ENCODE data around the gene CAMLG.
"Not testable (repeated sequence)": the region's sequence is repeated elsewhere in the genome, so short reads cannot be mapped to it uniquely, and the experiment has no call there.

CAMLG gene

GRCh38 chr5:134738133-134738962 is at the start of gene CAMLG:
Gene CAMLG, plus strand, starts transcription at chr5:134738548. Its CDS starts 73 bp downstream, at chr5:134738621.
- DNase-seq, result peak; percentile 97

GRCh38 chr5:134690144-134690543 is 48.2 kb upstream of the CAMLG start:
- not testable (repeated sequence) for DNase-seq

GRCh38 chr5:134692722-134693121 is 45.6 kb upstream of the CAMLG start:
- no peak for DNase-seq

GRCh38 chr5:134708301-134708700 is 30.0 kb upstream of the CAMLG start:
- DNase-seq, result no peak

GRCh38 chr5:134714120-134714519 is 24.2 kb upstream of the CAMLG start:
- DNase-seq, result no peak

DNA sequence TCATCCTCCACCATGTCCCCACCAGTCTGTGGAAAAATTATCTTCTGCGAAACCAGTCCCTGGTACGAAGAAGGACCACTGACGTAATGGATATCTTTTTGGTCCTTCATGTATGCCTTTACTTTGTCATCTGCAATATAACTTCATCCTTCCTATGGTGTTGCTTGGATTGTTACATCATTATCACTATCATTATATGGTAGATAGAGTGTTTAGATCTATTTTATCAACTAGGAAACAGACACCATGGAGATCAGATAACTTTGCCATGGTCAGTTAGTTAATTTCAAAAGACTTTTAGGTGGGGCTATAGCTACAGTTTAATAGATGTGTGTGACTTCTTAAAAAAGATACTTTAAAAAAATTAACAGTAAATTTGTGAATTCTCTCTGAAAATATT is 23.8 kb upstream of the CAMLG start:
- no peak for DNase-seq

- DNase-seq, result not testable (repeated sequence)
Measured at GRCh38 chr5:134715466-134715865, 22.9 kb upstream of the CAMLG start.

GRCh38 chr5:134724872-134725271 is 13.5 kb upstream of the CAMLG start:
- DNase-seq, result no peak

DNA sequence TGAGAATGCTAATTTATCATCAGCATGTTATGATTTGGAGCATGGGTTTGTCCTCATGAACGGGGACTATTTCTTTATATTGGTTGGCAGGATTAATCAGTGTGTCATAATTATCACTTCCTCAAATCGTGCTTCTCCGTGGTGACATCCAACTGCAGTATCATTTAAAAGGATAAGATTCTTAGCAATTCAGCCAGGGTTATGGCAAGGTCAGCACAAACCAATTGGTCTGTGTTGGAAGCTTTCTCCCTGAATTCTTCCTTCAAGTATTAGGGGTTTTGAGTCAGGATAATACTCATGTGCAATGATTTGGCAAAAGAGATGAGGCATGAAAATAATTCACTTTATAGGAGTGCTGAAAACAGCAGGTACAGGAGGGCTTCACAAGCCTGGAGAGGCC is 5.5 kb upstream of the CAMLG start:
- DNase-seq, result no peak

- DNase-seq, result no peak
Measured at GRCh38 chr5:134735243-134735642, 3.1 kb upstream of the CAMLG start.

DNA sequence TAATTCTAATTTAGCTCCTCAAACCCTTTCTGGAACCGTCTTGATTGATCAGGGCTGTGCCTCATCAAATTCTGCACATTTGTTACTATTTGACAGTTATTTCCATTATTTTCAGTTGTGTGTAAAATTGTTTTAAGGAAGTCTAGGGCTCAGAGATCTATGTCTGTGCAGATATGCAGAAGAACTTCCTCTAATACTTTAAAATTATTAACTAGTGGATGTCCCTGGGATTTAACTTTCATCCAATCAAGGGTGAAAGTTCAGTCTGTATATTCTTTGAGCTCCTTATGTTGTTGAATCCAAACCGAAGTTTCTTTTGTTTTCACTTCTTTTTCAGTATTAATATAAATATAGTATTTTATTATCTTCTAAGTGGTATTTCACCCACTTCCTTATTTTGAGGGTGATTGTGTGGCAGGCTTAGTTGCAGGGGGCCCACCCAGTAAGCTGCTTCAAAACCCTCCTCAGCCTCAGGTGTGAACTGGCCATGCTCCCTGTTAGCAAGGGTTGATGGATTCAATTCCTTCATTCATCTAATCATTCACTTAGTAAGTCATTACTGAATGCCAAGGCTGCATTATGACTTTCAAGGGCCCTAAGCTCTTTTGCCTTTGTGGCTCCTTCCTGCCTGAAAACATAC is 2.1 kb upstream of the CAMLG start:
- DNase-seq, result no peak

DNA sequence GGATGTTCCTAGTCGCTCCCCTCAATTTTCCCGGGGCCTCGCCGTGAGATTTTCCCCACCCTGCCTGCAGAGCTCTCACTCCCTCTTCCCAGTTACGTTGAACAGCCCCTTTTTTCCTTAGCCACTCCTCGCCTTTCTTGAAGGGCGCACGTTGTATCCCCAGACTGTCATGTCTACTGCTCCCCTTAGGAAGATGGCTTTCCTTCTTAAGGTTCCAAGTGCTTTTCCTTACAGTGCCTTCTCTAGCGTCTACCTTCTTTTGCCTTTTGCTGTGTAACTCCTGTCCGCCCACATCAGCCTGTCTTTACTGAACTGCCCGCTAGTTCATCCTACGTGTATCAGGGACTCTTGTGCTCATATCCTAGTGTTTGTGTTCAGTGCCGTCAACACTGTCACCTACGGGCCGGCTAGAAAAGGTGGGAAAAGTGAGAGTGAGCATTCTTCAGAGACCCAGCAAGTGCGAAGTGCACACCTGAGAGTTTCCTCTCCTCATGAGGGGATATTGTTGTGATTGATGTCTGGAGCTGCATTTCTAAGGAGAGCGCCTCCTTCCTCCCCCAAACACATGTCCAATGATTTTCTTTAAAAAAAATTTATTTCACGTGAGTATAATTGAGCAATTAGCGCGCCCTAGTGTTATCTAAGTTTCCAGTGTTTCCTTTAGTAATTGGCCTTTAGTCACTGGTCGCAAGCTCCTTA is 764 bp downstream of the CAMLG start:
- no peak for DNase-seq

DNA sequence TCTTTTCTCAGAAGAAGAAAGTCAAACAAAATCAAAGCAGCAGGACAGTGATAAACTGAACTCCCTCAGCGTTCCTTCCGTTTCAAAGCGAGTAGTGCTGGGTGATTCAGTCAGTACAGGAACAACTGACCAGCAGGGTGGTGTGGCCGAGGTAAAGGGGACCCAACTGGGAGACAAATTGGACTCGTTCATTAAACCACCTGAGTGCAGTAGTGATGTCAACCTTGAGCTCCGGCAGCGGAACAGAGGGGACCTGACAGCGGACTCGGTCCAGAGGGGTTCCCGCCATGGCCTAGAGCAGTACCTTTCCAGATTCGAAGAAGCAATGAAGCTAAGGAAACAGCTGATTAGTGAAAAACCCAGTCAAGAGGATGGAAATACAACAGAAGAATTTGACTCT is 2.7 kb downstream of the CAMLG start:
- DNase-seq, result no peak

DNA sequence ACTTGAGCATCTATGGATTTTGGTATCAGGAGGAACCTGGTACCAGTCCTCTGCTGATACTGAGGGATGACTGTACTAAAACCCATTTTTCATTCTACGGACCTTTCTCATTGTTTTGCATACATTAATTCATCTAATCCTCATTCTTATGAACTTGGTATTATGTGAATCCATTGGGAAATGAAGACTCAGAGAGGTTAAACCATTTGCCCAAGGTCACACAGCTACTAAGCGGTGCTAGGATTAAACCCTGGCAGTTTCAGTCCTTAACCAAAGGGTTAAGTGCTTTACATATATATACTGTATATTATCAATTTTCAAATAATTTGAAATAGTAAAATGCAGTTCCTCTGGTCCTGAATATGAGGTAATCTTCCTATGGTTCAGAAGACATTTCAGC is 3.8 kb downstream of the CAMLG start:
- no peak for DNase-seq

DNA sequence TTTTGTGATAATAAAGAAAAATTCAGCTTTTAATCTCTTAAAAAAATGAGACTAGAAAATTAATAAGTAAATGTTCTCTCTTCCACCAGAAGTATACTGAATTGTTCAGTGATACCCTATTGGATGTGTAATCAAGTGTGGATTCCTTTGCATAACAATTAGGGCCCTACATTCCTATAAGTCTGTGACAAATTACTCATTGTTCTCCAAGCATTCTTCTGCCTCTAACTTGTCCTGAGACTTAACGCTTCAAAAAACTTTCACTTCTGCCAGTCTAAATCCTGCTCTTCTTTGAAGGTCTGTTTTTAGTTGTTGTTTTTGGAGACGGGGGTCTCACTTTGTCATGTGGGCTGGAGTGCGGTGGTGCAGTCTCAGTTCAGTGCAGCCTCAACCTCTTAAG is 11.1 kb downstream of the CAMLG start:
- DNase-seq, result no peak

GRCh38 chr5:134758176-134758503 is 19.8 kb downstream of the CAMLG start:
- no peak for DNase-seq

GRCh38 chr5:134758504-134759341 is 20.4 kb downstream of the CAMLG start, which contains the start of gene DDX46:
Gene DDX46, plus strand, starts transcription at chr5:134758779. Its CDS starts 160 bp downstream, at chr5:134758939.
- DNase-seq, result peak; percentile 95

- DNase-seq, result not testable (repeated sequence)
Measured at GRCh38 chr5:134767528-134768291, 29.4 kb downstream of the CAMLG start.

- no peak for DNase-seq
Measured at GRCh38 chr5:134769206-134769605, 30.9 kb downstream of the CAMLG start.

DNA sequence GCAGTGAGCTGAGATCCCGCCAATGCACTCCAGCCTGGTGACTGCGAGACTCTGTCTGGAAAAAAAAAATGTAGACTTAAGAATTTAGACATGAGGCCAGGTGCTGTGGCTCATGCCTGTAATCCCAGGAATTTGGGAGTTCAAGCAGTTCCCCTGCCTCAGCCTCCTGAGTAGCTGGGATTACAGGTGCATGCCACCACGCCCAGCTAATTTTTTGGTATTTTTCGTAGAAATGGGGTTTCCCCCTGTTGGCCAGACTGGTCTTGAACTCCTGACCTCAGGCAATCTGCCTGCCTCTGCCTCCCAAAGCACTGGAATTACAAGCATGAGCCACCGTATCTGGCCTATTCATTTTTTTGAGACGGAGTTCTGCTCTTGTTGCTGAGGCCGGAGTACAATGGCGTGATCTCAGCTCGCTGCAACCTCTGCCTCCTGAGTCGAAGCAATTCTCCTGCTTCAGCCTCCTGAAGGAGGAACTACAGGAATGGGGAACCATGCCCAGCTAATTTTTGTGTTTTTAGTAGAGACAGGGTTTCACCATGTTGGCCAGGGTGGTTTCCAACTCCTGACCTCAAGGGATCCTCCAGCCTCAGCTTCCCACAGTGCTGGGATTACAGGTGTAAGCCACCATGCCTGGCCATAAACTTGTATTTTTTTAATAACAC is 34.2 kb downstream of the CAMLG start:
- DNase-seq, result no peak

- DNase-seq, result no peak
Measured at GRCh38 chr5:134777366-134777765, 39.0 kb downstream of the CAMLG start.
